Measurements from ENCODE around the gene LINC01488.

DNA sequence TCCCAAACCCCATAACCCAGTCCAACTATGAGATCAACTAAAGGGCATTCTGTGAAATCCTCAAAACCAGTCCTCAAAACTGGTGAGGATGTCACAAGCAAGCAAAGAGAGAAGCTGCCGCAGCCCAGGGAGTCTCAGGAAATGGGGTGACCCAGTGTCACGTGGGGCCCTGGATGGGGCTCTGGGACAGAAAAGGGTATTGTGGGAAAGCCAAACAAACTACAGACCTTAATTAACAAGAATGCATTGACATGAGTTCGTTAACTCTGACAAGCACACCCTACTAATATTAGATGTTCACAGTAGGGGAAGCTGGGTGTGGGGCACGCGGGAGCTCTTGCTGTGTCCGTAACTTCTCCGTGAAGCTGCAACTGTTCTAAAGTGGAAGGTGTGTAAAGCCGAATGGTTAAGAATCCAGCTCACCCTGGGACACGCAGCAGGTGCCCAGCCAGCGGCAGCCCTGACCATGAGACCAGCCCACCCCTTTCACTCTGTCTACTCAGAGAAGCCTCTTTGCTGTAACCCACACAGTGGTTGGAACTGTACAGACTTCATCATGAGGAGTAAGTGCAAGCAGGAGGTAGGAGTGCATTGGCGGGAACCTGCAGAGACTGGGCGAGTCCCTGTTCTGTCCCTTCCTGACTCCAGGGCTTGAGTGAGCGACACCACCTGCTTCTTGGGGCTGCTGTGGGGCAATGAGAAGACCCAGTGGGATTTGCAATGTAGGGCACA is 17.9 kb downstream of the LINC01488 start:
- no peak for TF ChIP-seq CTCF (IDR thresholded peaks at IDR 0.05 in 2 of 3, conservative IDR thresholded peaks at IDR 0.05 in 1 of 3; ENCODE audit: borderline replicate concordance in 1 of 3, insufficient read depth in 1 of 3, low read depth in 2 of 3, low read length in 2 of 3)
- TF ChIP-seq EZH2 (IDR thresholded peaks at IDR 0.05) = no peak
- TF ChIP-seq JUND (IDR thresholded peaks at IDR 0.05) = no peak
- TF ChIP-seq POLR2AphosphoS5 (IDR thresholded peaks at IDR 0.05; ENCODE audit: low read depth, low read length) = no peak
- TF ChIP-seq SIN3A (IDR thresholded peaks at IDR 0.05; ENCODE audit: low read depth) = no peak
- TF ChIP-seq ZNF274 (IDR thresholded peaks at IDR 0.05; ENCODE audit: low read depth, low read length) = no peak
- TF ChIP-seq CEBPB (IDR thresholded peaks at IDR 0.05; ENCODE audit: low read depth) = no peak
- TF ChIP-seq, protein P1, sequence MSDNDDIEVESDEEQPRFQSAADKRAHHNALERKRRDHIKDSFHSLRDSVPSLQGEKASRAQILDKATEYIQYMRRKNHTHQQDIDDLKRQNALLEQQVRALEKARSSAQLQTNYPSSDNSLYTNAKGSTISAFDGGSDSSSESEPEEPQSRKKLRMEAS (IDR thresholded peaks at IDR 0.05) = no peak
- no peak for TF ChIP-seq ZFX (IDR thresholded peaks at IDR 0.05)
- no peak for TF ChIP-seq RAD21 (IDR thresholded peaks at IDR 0.05; ENCODE audit: low read depth)
- TF ChIP-seq, protein P2, sequence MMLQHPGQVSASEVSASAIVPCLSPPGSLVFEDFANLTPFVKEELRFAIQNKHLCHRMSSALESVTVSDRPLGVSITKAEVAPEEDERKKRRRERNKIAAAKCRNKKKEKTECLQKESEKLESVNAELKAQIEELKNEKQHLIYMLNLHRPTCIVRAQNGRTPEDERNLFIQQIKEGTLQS (IDR thresholded peaks at IDR 0.05) = no peak
- no peak for TF ChIP-seq EZH2phosphoT487 (IDR thresholded peaks at IDR 0.05; ENCODE audit: borderline replicate concordance)
